Urothelium cell line (cell line): ENCODE measurements around the gene PCDHGA10.
"Not testable (repeated sequence)": the region's sequence is repeated elsewhere in the genome, so short reads cannot be mapped to it uniquely, and the experiment has no call there.

Source experiments
- DNase-seq: peaks from one replicate; pipeline ENCODE4 v3.0.0; 2011; ENCODE audit warnings: low spot score, mixed read lengths
- FAIRE-seq: peaks from 2 replicates; lab custom pipeline; 2011; peaks lifted over from hg19 to GRCh38; lab: Jason Lieb, UNC

Gene PCDHGA10

GRCh38 chr5:141420855-141421488 lies 8.2 kb downstream of the PCDHGA10 start, which contains the start of gene PCDHGA11:
Gene PCDHGA11 (plus strand): TSS chr5:141421051. CDS start chr5:141421228, 177 bp downstream.
- FAIRE-seq (no peak), DNase-seq (no peak)

- DNase-seq (no peak), FAIRE-seq (no peak)
Measured at GRCh38 chr5:141421489-141421855, 8.7 kb downstream of the PCDHGA10 start.

- DNase-seq (no peak), FAIRE-seq (no peak)
Measured at GRCh38 chr5:141422742-141423291, 10.0 kb downstream of the PCDHGA10 start.

- DNase-seq (no peak), FAIRE-seq (no peak)
Measured at GRCh38 chr5:141427783-141428426, 15.1 kb downstream of the PCDHGA10 start.

GRCh38 chr5:141430332-141431113 lies 17.7 kb downstream of the PCDHGA10 start, which contains the start of gene PCDHGA12:
Gene PCDHGA12 (plus strand): TSS chr5:141430507. CDS start chr5:141430760, 253 bp downstream.
- FAIRE-seq (no peak), DNase-seq (no peak)

GRCh38 chr5:141431286-141431685 lies 18.5 kb downstream of the PCDHGA10 start:
- DNase-seq (no peak), FAIRE-seq (no peak)

- not testable (repeated sequence) for DNase-seq, FAIRE-seq
Measured at GRCh38 chr5:141432308-141432707, 19.5 kb downstream of the PCDHGA10 start.

- not testable (repeated sequence) for DNase-seq, FAIRE-seq
Measured at GRCh38 chr5:141432726-141433125, 19.9 kb downstream of the PCDHGA10 start.

- no peak for FAIRE-seq
- DNase-seq: no peak
Measured at GRCh38 chr5:141434006-141434405, 21.2 kb downstream of the PCDHGA10 start.

- DNase-seq (no peak), FAIRE-seq (no peak)
Measured at GRCh38 chr5:141437221-141437620, 24.4 kb downstream of the PCDHGA10 start.

GRCh38 chr5:141439411-141440141 lies 26.8 kb downstream of the PCDHGA10 start:
- no peak for FAIRE-seq
- no peak for DNase-seq

- no peak for FAIRE-seq
- no peak for DNase-seq
Measured at GRCh38 chr5:141440341-141440740, 27.6 kb downstream of the PCDHGA10 start.

- FAIRE-seq (no peak), DNase-seq (no peak)
Measured at GRCh38 chr5:141441571-141442170, 28.9 kb downstream of the PCDHGA10 start.

GRCh38 chr5:141465351-141465750 lies 52.6 kb downstream of the PCDHGA10 start:
- no peak for DNase-seq
- FAIRE-seq: no peak
